Stimulated activated naive CD4-positive, alpha-beta T cell treated with Interleukin-2 at 50 U/mL for 16 hours (primary cell): ENCODE results near the gene H6PD.
"Not testable (repeated sequence)": the region's sequence is repeated elsewhere in the genome, so short reads cannot be mapped to it uniquely, and the experiment has no call there.

ENCODE experiments used
- DNase-seq: peaks from one replicate; lab custom pipeline; 2025; lab: John Stamatoyannopoulos, UW

Gene H6PD

DNA sequence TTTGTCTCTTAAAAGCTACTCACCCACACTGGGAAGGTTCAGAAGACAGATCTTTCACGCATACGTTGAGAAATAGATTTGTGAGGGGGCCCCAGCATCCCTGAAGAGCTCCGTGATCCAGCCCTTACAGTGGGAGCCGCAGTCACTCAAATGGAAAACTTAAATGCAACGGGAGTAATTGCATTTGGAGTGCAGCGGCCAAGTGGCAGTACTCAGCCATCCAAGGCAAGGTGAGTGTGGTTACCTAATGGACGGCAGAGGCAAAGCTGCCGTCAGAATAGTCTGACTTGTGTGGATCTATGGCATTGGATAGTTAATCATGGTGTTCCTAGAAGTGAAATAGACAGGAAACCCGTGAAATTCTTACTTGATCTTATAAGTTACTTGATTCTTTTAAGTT is 63.3 kb downstream of the H6PD start:
- no peak for DNase-seq

GRCh38 chr1:9298282-9298681 is 63.7 kb downstream of the H6PD start:
- DNase-seq = no peak

- DNase-seq = not testable (repeated sequence)
These were observed 65.3 kb downstream of the H6PD start for GRCh38 chr1:9299571-9300541.

DNA sequence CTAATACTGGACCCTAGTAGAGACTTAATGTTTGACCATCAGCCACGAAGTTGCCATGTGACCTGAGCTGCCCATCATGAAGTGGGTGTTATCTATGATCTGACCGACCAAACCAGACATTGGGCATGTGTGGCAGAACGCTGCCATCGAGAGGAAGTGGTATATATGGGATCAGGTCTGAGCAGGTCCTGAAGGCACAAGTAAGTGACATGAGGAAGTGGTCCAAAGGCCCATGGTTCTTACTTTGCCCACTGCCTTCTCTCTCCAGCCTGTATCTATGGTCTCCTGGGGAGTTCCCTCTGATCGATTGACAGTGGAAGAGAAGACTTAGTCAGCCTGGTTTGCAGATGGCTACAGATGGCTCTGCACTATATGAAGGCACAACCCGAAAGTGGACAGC is 66.0 kb downstream of the H6PD start:
- no peak for DNase-seq

DNA sequence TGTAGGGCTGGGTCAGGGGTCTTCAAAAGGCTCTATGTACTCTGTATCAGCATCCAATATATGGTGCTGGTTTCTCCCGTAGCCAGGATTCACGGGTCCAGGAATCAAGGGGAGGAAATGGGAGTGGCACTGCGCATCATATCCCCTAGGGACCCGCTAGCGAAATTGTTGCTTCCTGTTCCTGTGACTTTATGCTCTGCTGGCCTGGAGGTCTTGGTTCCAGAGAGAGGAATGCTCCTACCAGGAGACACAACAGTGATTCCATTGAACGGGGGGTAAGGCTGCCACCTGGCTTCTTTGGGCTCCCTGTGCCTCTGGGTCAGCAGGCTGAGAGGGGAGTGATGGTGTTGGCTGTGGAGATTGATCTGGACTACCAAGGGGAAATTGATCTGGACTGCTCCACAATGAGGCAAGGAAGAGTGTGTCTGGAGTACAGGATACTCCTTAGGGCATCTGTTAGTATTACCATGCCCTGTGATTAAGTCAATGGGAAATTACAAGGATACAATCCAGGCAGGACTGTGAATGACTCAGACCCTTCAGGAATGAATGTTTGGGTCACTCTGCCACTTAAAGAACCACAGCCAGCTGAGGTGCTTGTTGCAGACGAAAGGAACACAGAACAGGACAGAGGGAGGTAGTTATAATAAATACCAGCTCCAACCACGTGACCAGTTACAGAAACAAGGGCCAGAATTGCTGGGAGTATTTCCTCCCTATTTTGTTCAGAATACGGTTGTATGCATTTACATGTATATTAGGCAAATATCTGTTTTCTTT is 68.4 kb downstream of the H6PD start:
- no peak for DNase-seq

DNA sequence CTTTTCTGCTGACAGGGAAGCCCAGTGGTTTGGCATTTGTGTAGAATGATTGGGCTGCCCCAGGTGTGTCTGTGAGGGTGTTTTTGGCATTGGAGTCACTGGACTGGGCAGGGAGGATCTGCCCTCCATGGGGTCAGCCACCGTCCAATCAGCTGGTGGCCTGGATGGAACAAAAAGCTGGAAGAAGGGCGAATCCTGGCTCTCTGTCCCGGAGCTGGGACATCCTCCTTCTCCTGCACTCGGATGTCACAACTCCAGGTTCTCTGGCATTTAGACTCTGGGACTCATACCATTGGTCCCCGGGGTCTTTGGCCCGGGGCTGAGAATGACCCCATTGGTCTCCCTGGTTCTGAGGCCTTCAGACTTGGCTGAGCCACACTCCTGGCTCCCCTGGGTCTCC is 69.3 kb downstream of the H6PD start:
- no peak for DNase-seq

DNA sequence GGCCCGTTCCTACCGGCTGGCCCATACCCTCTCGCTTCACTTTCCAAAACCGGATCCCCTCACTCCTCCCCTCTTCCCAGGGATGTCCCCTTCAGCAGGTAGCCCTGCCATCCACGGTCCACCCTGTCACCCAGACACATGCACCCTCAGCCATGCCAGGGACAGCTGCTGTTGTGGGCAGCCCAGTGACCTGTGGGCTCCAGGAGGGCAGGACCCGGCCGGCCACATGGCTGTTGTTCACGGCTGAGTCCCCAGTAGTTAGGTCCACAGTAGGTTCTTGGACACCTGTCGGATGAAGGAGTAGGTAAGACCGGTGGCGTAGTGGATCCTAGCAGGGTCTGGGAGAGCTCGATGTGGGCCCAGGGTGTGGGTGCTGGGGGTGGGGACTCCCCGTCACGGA is 70.6 kb downstream of the H6PD start:
- no peak for DNase-seq

DNA sequence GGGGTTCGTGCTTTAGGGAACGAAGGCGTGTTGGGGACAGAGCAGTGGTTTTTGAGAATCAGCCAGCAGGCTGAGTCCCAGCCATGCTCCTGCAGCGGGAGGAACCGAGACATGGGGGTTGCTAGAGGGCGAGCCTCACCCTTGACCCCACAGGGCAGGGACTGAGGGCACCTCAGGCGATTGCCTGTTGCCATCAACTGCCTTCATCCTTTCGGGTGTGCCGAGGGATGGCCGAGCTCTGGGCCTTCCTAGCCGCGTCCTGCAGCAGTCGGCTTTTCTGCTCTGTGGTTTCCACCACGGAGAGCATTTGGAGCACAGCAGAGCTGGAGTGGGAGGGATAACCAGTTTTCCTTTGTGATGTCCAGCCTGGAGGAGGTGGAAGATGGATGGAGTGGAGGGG is 71.4 kb downstream of the H6PD start:
- DNase-seq = no peak

- no peak for DNase-seq
These were observed 72.7 kb downstream of the H6PD start for GRCh38 chr1:9307303-9307702.

GRCh38 chr1:9308236-9308785 is 73.7 kb downstream of the H6PD start:
- no peak for DNase-seq

- DNase-seq = no peak
These were observed 74.5 kb downstream of the H6PD start for GRCh38 chr1:9309080-9309479.

DNA sequence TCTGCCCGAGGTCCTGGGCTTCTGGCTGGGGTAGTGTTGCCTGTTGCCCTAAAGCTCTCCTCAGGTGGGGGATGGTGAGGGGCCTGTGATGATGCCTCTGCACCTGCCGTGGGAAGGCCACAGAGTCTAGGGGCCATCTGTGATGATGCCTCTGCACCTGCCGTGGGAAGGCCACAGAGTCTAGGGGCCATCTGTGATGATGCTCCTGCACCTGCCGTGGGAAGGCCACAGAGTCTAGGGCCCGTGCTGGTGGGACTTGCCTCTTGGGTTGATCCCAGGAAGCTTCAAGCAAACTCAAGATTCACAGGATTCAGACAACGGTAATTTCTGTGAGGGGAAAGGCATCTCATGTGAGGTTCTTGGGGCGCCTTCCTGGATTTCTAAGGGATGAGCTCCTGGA is 75.4 kb downstream of the H6PD start:
- no peak for DNase-seq

GRCh38 chr1:9311029-9311428 is 76.5 kb downstream of the H6PD start:
- DNase-seq = no peak

GRCh38 chr1:9311479-9311878 is 76.9 kb downstream of the H6PD start:
- no peak for DNase-seq

DNA sequence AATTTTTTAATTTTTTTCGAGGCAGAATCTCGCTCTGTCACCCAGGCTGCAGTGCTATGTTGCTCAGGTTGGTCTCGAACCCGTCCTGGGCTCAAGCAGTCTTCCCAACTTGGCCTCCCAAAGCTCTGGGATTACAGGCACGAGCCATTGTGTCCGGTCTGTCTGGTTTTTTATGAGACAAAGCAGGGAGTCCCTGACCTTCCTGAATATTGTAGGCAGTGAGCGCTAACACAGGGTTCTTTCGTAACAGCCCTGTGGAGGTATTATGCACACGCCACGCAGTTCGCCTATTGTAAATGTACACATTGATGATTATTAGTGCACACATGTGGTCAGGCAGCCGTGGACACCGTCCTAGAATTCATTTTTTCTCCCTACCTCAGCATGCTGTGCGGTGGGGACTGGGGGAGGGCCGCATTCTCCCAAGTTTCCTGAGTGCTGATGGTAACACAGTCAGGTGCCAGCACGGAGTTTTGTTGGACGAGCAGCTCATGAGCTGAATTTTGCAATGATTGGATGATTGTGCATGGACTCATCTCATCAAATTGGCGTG is 77.7 kb downstream of the H6PD start:
- no peak for DNase-seq

DNA sequence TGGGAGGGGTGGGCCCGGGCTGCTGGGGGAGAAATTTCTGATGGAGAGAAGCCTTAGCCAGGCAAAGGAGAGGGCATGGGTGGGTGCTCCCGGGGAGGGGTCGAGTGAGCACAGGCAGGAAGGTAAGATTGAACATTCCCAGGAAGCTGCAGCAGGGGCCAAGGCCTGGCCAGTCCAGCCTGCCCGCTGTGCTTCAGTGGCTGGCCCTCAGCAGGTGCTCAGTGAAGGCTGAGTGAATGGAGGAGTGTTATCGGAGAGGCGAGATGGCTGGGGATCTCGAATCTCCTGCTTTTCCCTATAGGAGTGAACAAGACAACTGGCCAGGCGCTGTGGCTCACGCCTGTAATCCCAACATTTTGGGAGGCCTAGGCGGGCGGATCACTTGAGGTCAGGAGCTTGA is 79.0 kb downstream of the H6PD start:
- no peak for DNase-seq

DNA sequence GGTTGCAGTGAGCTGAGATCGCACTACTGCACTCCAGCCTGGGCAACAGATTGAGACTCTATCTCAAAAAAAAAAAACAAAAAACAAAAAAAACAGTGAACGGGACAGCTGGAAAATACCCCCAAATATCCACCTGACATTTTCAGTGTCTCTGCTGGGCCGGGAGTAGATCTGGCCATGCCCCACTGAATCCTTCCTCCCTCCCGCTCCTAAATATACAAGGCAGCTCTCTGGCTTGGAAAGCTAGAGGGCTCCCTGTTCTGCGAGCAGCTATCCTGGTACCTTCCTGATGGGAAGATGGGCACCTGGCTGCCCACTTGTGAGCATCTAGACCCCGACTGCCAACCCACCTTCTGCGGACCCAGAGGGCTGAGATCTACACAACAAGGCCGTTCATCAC is 79.5 kb downstream of the H6PD start:
- DNase-seq = no peak

GRCh38 chr1:9314711-9315379 is 80.3 kb downstream of the H6PD start:
- DNase-seq = no peak

DNA sequence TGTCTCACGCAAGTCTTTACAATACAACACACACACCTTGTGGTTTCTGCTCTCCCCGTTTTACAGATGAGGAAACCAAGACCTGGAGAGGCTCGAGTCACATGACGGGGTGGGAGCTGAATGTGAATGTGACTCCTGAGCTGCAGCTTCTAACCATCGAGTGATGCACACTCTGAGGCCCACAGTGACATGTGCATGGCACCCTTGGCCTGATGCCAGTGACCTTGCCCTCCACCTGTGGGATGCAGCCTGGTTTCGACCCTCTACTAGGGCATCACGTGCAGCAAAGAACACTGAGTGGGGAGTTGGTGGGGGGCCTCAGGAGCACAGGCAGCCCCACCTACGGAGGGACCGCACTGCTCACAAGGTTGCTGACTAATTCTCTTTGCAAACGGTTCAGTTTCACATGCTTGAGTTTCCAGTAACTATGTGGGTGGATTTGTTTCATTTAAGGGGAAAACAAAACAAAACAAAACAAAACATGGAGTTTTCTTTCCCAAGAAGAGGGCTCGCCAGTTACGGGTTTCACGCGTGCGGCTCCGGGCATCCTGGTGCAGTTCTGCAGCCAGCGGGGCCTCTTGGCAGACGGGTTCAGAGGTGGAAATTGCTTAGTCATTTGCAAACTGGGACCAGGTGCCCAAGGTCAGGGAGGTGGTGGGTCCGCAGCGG is 81.0 kb downstream of the H6PD start:
- peak; percentile 79 for DNase-seq

GRCh38 chr1:9316080-9316444 is 81.5 kb downstream of the H6PD start:
- DNase-seq = peak; percentile 36

DNA sequence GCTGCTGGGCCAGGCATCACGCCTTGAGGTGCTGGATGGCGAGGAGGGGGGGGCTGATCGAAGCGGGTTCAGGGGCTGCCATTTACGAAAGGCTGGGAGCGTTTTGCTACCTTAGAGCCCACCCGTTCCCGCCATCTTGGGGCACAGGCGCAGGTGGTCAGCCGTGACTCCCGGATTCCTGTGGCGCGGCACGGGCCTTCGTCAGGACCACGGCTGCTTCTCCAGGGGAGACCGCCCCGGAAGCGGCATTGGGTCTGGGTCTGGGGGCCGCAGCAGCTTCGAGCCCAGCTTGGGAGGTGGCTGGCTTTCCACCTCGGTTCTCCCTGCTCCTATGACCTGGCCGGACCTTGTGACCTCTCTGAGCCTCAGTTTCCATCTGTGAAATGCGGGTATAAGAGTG is 81.9 kb downstream of the H6PD start:
- DNase-seq = no peak

GRCh38 chr1:9317072-9317471 is 82.5 kb downstream of the H6PD start:
- DNase-seq = no peak
